Measurements from ENCODE around the gene C1QTNF12.

The C1QTNF12 gene, protein sequence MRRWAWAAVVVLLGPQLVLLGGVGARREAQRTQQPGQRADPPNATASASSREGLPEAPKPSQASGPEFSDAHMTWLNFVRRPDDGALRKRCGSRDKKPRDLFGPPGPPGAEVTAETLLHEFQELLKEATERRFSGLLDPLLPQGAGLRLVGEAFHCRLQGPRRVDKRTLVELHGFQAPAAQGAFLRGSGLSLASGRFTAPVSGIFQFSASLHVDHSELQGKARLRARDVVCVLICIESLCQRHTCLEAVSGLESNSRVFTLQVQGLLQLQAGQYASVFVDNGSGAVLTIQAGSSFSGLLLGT

GRCh38 chr1:1246577-1247340, at the start of gene C1QTNF12:
C1QTNF12 (minus strand) TSS chr1:1246722; CDS start chr1:1246690, 32 bp downstream.
- DNase-seq: no peak

DNA sequence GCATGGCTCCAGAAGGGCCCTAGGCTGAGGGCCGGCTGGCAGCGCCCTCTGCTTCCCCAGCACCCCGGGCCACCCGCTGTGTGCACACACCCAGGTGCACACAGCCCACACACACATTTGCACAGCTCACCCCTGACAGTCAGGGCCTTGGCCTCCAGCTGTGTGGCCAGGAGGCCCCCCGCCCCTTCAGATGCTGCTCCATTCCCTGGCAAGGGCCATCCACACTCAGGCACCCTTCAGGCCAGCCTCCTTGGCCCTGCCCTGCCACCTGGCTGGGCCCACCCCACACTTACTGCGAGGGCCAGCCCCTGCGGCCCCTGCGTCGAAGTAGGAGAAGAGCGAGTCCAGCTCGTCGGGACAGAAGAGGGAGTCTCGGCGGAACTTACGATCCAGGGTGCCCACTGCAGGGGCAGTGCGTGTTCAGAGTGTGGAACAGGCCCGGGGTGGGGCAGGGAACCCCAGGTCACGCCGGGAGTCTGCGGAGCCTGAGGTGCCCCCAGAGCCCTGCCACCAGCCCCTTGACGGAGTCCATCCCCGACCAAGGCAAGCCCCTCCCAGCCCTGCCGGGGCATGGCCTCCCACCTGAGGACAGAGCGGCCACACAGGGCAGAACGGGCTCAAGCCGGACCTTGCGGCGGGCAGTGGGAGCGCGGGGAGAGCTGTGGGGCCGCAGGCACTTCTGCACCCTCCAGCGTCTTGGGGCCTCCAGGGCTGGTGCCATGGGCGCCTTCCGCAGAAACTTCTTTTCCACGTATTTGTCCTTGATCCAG, 48.8 kb upstream of the C1QTNF12 start:
- no peak for DNase-seq

- no peak for DNase-seq
Observed at GRCh38 chr1:1294250-1294890, 47.8 kb upstream of the C1QTNF12 start.

- no peak for DNase-seq
Observed at GRCh38 chr1:1293263-1294249, 47.0 kb upstream of the C1QTNF12 start.

- DNase-seq: no peak
Observed at GRCh38 chr1:1292851-1293250, 46.3 kb upstream of the C1QTNF12 start.

DNA sequence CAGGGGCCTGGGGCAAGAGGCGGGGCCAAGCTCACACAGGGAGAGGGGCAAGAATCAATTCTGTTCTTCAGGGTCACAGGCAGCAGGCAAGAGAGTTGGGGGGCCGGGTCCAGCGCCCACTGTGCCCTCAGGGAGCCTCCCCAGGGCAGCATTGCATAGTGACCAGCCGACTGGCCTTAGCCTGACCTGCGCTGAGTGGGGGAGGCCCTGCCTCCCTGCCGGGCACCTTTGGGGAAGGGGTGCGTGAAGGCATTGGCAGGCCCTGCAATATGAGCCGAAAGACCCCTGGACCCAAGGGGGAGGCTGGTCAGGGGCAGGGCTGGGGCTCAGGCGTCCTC, 45.9 kb upstream of the C1QTNF12 start:
- DNase-seq: no peak

DNA sequence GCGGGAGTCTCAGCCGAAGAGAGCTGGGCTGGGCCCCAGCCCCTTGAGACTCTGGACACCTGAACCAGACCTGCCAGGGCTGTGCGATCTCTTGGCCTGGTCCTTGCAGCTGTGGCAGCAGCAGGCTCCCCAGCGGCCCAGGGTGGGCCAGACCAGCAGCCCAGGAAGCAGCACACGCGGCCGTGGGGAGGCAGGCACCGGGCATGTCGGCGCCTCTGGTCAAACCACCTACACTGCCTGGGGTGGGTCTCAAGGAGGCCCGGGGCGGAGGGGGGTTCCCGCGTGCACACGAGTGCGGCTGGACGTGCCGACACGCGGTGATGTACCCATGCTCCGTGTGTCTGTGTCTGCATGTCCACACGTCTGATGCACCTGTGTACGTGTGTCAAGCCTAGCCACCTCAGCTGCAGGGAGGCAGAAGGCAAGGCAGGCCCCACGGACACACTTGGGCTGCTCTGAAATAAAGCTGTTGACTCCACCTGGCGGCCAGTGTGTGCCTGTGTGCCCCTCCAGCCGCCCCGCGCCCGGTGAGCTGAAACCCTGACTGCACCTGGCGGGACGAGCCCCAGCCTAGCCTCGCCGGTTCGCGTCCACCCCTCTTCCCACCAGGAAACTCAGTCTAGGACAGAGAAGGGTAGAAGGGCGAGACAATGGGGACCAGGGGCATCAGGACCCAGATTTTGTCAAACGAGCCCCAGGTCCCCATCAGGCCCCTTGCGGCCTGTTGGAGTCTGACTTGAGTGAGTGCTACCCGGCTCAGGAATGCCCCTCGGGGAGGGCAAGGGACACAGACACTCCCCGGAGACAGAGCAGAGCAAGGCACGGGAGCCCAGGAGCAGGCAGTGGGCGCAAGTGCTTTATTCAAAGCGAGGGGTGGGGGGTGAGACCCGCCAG, 45.3 kb upstream of the C1QTNF12 start:
- DNase-seq: peak; percentile 17

DNA sequence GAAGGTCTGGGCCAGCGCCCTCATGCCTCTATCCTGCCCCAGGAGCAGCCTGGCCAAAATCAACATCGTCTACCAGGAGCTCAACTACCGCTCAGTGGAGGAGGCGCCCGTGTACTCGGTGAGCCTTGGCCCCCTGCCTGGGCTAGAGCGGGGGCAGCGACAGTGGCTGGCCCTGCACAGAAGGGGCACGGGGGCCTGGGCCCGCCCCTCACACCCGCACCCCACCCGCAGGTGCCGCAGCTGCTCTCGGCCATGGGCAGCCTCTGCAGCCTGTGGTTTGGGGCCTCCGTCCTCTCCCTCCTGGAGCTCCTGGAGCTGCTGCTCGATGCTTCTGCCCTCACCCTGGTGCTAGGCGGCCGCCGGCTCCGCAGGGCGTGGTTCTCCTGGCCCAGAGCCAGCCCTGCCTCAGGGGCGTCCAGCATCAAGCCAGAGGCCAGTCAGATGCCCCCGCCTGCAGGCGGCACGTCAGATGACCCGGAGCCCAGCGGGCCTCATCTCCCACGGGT, 44.6 kb upstream of the C1QTNF12 start:
- no peak for DNase-seq

DNA sequence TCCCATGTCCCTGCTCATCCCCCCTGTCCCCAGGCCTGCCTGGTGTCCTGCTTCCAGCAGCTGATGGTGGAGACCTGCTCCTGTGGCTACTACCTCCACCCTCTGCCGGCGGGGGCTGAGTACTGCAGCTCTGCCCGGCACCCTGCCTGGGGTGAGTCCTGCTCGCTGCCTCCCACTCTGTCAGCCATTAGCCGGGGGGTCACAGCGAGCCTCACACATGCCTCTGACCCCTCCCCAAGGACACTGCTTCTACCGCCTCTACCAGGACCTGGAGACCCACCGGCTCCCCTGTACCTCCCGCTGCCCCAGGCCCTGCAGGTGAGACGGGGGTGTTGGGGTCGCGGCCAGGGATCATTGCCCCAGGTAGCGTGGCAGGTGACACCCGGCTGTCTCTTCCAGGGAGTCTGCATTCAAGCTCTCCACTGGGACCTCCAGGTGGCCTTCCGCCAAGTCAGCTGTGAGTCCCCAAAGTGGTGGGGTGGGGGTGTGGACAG, 43.8 kb upstream of the C1QTNF12 start:
- DNase-seq: no peak

- no peak for DNase-seq
Observed at GRCh38 chr1:1287288-1288110, 41.0 kb upstream of the C1QTNF12 start.

DNA sequence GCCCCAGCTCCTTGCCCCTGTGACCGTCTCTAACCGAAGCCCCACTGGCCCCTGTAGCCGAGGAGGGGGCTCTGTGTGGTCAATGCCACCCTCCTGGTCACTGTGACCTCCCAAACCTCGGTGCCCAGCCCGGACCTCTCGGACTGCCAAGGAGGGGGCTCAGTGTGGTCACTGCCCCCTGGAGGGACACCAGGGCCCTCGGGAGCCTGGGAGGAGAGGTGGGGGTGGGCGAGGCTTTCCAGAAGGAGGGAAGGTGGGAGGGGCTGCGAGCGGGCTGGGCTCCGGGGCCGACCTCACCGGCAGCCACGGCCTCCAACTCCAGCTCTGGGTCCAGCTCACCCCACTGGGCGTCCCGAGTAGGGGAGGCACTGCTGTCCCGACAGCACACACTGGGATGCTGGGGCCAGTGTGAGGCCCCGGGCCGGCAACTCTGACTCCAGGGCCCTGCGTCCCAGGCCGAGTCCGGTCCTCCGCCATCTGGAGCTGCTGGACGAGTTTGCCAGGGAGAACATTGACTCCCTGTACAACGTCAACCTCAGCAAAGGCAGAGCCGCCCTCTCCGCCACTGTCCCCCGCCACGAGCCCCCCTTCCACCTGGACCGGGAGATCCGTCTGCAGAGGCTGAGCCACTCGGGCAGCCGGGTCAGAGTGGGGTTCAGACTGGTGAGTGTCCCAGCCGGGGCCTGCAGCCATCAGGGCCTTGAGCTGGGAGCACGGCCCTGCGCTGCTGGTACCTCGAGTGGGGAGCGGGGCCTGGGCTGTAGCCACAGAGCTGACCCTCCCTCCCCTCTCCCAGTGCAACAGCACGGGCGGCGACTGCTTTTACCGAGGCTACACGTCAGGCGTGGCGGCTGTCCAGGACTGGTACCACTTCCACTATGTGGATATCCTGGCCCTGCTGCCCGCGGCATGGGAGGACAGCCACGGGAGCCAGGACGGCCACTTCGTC, 40.1 kb upstream of the C1QTNF12 start:
- DNase-seq: no peak

GRCh38 chr1:1285611-1286311, 39.2 kb upstream of the C1QTNF12 start:
- no peak for DNase-seq

GRCh38 chr1:1285102-1285571, 38.6 kb upstream of the C1QTNF12 start:
- DNase-seq: no peak

DNA sequence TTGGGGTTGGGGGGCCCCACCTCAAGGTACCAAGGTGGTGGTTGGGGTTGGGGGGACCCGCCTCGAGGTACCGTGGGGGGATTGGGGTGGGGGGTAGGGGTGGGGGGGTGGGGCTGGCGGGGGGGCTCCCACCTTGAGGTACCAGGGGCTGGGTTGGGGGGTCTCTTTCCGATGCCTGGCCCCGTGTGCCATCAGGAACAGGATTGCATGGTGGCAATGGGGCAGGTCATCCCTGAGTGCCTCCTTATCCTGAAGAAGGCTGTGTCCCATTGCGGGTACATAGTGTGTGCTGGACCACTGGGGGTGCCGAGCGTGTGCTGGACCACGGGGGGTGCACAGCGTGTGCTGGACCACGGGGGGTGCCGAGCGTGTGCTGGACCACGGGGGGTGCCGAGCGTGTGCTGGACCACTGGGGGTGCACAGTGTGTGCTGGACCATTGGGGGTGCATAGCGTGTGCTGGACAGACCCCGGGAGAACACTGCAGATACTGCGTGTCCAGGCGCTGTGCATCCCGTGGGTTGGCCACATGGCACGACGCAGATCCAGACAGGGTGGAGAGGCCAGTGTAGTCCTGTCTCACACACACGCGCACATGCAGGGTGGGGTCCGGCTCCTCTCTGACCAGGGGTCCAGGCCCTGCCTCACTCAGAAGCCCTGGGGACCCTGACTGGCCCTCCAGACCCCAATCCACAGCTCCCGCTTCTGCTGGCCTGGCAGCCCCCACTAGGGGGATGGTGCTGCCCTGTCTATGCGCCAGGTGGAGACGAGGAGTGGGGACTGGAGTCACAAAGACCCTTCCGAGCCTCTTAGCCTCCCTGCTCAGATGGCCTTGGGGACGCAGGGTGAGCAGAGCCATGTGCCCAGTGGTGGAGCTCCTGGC, 37.9 kb upstream of the C1QTNF12 start:
- no peak for DNase-seq

- no peak for DNase-seq
Observed at GRCh38 chr1:1283821-1284220, 37.3 kb upstream of the C1QTNF12 start.

DNA sequence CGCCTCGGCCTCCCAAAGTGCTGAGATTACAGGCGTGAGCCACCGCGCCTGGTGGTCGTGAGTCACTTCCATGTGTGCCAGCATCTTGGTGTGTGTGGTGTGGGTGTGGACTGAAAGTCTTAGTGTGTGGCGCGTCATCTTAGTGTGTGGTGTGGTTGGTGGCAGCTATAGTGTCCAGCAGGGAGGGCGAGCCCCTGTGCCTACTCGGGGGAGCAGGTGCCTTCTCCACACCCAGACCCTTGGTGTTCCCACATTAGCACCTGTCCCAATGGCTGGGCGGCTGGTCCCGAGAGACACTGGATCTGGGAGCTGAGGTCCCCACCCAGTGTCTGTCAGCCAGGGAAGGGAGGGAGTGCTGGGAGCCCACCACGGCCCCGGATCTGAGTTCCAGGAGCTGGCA, 36.5 kb upstream of the C1QTNF12 start:
- DNase-seq: no peak

Measured in NCI-H2029 treated with DMSO at 0.1 percent for 48 hours (cell line).